Activated naive CD8-positive, alpha-beta T cell treated with anti-CD3 and anti-CD28 coated beads, Interleukin-2, amount 10 ng/mL, durations not matched to agents 7 days and 5 days (primary cell): Measurements from ENCODE around the gene SPTBN2. TPM values are rescaled to one million over a fixed set of nuclear protein-coding genes. Genes with fewer than 3 reads are reported as not detected.

Experiments
- ATAC-seq: fragments of 150-1000 bp; cut with Tn5 transposase; one replicate; pipeline ENCODE4 v1.10.0; 2021; ENCODE audit warnings: low read depth, moderate library complexity
- POLR2A ChIA-PET: fragments of 350-600 bp; sonication (Branson Sonifier 250); formaldehyde crosslinking; loops from one replicate; lab custom pipeline; 2021; ENCODE audit warnings: antibody characterized with exemption; lab: Charles Lee
- DNase-seq: peaks from one replicate; pipeline ENCODE4 v3.0.0; 2021
- H3K27ac Mint-ChIP-seq: one replicate; pipeline ENCODE4 v1.8.0; 2022; ENCODE audit warnings: mild to moderate bottlenecking, mixed read lengths
- H3K27me3 Mint-ChIP-seq: one replicate; pipeline ENCODE4 v1.8.0; 2022; ENCODE audit warnings: mild to moderate bottlenecking, moderate library complexity, mixed read lengths
- H3K36me3 Mint-ChIP-seq: one replicate; pipeline ENCODE4 v1.8.0; 2021; ENCODE audit warnings: mild to moderate bottlenecking, mixed read lengths
- H3K4me1 Mint-ChIP-seq: one replicate; pipeline ENCODE4 v1.8.0; 2021; ENCODE audit warnings: mixed read lengths
- H3K4me3 Mint-ChIP-seq: one replicate; pipeline ENCODE4 v1.8.0; 2022; ENCODE audit warnings: mild to moderate bottlenecking, moderate library complexity, mixed read lengths
- H3K9me3 Mint-ChIP-seq: one replicate; pipeline ENCODE4 v1.8.0; 2021; ENCODE audit warnings: mixed read lengths
- total RNA-seq, 2 experiments: library from RNA; stranded (reverse); gene quantifications; one replicate each; pipeline ENCODE4 v1.2.3, GENCODE V29; 2021

Gene SPTBN2
- total RNA-seq, 2 experiments from 2014 or later: 1.3 to 1.6 TPM

DNA sequence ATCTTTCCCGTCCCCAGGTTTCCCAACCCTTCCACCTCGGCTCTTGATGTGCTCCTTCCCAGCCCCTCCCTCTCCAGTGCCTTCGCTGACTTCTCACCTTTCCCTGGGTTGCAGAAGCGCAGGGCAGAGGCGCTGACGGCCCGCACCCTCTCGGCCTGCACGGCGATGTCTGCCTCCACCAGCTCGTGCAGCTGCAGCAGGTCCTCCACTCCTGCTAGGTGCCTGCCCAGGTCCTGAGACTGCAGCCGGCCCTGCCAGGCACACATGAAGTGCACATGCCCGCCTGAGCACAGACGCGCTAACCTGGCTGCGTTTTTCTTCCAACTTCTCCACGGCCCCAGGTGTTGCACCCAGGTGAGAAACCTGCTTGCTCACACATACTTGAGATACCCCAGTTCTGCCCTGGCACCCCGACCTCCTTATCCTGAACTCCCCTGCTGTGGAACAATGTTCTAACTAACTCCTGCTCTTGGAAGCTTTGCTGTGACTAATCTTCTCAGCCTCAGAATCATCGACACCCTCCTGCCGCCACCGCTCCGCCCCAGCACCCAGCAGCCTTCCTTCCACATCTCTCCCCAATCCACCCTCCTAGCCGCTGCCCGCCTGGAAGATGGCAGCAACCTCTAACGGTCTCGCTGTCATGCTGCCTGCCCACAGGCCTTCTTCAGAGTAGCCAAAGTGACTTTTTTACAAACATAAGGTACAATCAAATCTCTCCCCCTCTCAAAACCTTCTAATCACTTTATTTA lies 23.3 kb downstream of the SPTBN2 start:
- no peak for ATAC-seq
- POLR2A ChIA-PET: interaction anchor here (0.6 to 0.7 kb wide), 2 partner anchors 10 to 150 kb away, joined by 3 read pairs; no protein-coding TSS in a partner anchor
- H3K27me3 Mint-ChIP-seq: no peaks in the 10 kb centered on the region

DNA sequence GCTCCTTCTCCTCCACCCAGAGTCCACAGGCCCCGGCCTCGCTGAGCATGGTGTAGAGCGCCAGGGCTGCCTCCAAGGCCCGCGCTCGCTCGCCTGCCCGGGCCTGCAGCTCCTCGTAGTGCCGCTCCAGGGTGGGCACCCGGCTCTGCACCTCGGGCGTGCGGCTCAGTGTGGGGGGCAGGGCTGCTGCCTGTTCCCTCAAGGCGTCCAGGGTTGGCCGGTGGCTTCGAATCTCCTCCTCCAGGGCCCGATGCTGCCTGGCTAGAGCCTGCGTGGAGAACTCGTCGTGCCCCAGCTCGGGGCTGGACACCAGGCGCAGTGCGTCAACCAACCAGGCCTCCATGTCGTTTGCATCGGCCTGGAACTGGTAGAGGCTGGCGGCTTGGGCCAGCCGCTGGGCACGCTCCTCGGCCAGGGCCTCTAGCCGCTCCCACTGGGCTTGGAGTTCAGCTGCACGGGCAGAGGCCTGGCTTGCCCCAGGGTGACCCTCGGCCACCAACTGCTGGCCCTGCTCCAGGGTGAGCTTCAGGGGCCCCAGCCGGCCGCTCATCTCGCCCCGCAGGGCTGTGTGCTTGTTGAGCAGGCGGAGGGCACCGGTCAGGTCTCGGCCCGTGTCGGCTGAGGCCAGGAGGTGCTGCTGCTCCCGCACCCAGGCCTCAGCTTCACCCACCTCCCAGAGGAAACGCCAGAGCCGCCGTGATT lies 24.2 kb downstream of the SPTBN2 start:
- POLR2A ChIA-PET: no interaction called here
- Mint-ChIP-seq H3K27ac (no peak overlapping the region), H3K4me1 (peaks cover 11% of the 10 kb centered on the region), H3K4me3 (no peak overlapping the region), H3K36me3 (peaks cover 2% of the 10 kb centered on the region), H3K27me3 (no peaks in the 10 kb centered on the region), H3K9me3 (no peaks in the 10 kb centered on the region)
- no peak for ATAC-seq
- no peak for DNase-seq

More for the DNA sequence above, 23.3 kb downstream of the SPTBN2 start:
- DNase-seq: no peak
- Mint-ChIP-seq H3K27ac (no peak overlapping the region), H3K9me3 (no peaks in the 10 kb centered on the region), H3K4me1 (peaks cover 11% of the 10 kb centered on the region), H3K36me3 (peaks cover 2% of the 10 kb centered on the region), H3K4me3 (no peak overlapping the region)

DNA sequence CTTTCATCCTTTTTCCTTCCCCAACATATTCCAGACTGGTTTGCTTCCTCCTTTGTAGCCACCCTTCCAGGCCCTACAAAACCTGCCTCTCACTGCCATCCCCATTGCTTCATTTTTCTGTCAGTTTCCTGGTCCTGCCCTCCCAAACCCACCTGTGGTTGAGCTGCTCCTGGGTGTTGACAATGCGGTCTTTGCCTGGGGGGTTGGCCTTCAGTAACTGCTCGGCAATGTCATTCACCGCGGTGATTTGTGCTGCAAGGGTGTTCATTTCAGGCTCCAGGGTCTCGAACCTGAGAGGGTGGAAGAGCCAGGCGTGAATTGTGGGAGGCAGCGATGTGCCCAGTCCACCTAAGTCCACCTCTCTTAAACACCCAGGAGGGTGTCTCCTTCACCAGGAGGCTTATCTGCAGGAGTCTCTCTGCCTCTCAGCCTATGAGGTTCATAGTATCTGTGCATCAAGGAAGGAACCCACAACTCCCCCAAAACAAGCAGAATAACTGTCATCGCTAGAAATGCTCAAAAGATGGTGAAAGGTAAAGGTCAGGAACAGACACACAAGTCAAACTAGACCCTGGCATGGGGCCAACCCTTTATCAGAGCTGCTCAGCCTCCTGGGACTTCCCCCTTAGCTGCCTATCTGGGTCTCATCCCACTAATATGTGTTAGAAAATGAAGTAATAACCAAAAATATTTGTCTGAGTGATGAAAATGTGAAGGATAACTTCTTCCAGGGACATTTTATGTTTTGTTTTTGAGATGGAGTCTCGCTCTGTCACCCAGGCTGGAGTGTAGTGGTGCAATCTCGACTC lies 27.4 kb downstream of the SPTBN2 start:
- no peak for DNase-seq
- Mint-ChIP-seq H3K9me3 (no peaks in the 10 kb centered on the region), H3K27me3 (no peaks in the 10 kb centered on the region), H3K4me1 (peaks cover 14% of the 10 kb centered on the region), H3K27ac (peak overlapping the region; percentile 81), H3K36me3 (peaks cover 2% of the 10 kb centered on the region), H3K4me3 (peak overlapping the region; percentile 26)
- ATAC-seq: peak; percentile 42
- POLR2A ChIA-PET: no interaction called here

DNA sequence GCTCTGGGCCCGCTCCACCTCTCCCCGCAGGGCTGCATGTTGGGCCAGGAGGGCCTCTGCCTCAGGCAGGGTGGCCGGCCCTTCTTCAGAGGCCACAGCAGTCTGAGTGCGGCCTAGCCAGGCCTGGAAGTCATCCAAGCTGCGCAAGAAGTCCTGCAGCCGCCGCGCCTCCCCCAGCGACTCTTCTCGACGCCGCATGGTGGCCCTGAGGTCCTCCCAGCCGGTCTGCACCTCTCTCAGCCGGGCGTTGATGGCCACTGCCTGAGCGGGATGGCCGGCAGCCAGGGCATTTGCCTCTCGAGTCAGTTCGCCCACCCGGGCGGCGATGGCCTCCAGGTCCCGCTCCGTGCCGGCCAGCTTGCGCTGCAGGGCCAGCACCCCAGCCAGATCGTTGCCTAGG lies 28.3 kb downstream of the SPTBN2 start:
- Mint-ChIP-seq H3K27ac (no peak overlapping the region), H3K27me3 (no peaks in the 10 kb centered on the region)

DNA sequence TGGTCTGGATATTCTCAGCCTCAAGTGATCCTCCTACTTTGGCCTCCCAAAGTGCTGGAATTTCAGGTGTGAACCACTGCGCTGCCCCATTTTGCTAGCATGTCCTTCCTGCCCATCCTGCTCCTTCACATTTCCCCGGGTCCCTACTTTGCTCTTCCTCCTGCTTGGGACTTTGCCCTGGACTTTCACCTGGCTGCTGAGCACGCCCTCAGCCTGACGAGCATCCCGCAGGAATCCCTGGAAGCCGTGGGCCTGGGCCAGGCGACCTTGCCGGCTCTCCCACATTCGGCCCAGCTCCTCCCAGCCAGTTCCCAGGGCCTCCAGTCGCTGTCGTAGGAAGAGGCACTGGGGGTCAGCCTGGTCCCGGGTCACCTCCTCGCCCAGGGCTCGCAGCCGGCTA lies 28.7 kb downstream of the SPTBN2 start:
- Mint-ChIP-seq H3K36me3 (peaks cover 2% of the 10 kb centered on the region), H3K9me3 (no peaks in the 10 kb centered on the region), H3K27me3 (no peaks in the 10 kb centered on the region), H3K4me3 (no peak overlapping the region), H3K27ac (no peak overlapping the region), H3K4me1 (peaks cover 14% of the 10 kb centered on the region)
- POLR2A ChIA-PET: no interaction called here
- DNase-seq: no peak
- no peak for ATAC-seq

More for the DNA sequence above, 28.3 kb downstream of the SPTBN2 start:
- peaks cover 14% of the 10 kb centered on the region for H3K4me1 Mint-ChIP-seq
- POLR2A ChIA-PET: no interaction called here
- no peaks in the 10 kb centered on the region for H3K9me3 Mint-ChIP-seq
- no peak overlapping the region for H3K4me3 Mint-ChIP-seq
- H3K36me3 Mint-ChIP-seq: peaks cover 2% of the 10 kb centered on the region
- ATAC-seq (no peak), DNase-seq (no peak)

DNA sequence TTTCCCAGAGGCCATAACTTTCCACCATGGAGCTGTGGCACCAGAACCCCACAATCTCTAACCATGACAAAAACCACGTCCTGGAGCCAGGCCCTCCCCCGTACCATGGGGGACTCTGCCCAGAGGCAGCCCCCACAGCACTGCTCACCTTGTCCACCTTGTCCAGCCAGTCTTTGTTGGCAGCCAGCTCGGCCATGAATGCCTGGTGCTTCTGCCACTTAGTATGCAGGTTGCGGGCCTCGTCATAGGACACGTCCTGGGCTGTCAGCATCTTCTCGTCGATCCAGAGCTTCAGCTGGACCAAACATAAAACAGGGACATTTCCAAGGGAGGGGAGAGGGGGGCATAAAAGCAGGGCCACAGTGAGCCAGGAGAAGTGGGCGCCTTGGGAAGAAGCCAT lies 30.5 kb downstream of the SPTBN2 start:
- DNase-seq (no peak), ATAC-seq (no peak)
- POLR2A ChIA-PET: no interaction called here
- H3K9me3 Mint-ChIP-seq: no peaks in the 10 kb centered on the region
- peaks cover 2% of the 10 kb centered on the region for H3K36me3 Mint-ChIP-seq
- no peak overlapping the region for H3K27ac Mint-ChIP-seq
- peaks cover 12% of the 10 kb centered on the region for H3K4me1 Mint-ChIP-seq
- no peak overlapping the region for H3K4me3 Mint-ChIP-seq
- no peaks in the 10 kb centered on the region for H3K27me3 Mint-ChIP-seq

DNA sequence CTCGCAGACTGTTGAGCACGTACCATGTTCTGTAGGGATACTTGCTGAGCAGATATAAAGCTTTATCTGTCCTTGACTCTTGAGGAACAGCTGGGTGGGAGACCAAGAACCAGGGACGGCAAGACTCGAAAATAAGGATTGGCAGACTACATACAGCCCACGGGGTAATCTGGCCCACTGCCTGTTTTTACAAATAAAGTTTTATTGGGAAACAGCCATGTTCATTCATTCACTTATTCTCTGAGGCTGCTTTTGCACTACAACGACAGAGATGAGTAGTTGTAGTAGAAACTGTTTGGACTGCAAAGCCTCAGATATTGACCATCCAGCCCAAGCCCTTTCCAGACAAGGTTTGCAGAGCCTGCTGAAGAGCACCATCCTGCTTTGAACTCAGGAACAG lies 31.0 kb downstream of the SPTBN2 start:
- Mint-ChIP-seq H3K4me3 (no peak overlapping the region), H3K9me3 (no peaks in the 10 kb centered on the region), H3K36me3 (peaks cover 2% of the 10 kb centered on the region), H3K4me1 (peaks cover 12% of the 10 kb centered on the region), H3K27me3 (no peaks in the 10 kb centered on the region), H3K27ac (no peak overlapping the region)
- ATAC-seq (no peak), DNase-seq (no peak)
- POLR2A ChIA-PET: no interaction called here

DNA sequence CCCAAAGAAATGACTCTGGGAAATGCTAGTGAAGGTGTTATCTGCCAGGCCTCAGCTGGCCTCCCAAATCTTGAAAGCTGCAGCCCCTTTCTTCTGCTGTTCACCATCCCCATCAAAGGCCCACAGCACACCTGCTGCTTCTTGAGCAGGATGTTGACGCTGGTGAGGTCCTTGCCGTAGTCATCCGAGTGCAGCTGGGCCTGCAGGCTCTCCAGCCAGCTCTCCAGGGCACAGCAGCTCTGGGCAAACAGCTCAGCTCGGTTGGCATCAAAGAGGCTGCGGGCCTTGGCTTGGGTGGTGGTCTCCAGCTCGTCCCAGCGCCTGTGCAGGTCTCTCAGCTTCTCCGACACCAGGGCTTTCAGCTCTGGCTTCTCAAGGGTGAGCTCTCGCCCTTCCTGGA lies 32.9 kb downstream of the SPTBN2 start:
- Mint-ChIP-seq H3K4me1 (peaks cover 3% of the 10 kb centered on the region), H3K27me3 (no peaks in the 10 kb centered on the region), H3K9me3 (no peaks in the 10 kb centered on the region), H3K36me3 (no peaks in the 10 kb centered on the region), H3K4me3 (no peak overlapping the region), H3K27ac (no peak overlapping the region)
- POLR2A ChIA-PET: interaction anchor here (1.6 kb wide), 1 partner anchor 147 kb away, joined by 4 read pairs; the partner anchor contains the start of gene RCE1
- DNase-seq (no peak), ATAC-seq (no peak)

DNA sequence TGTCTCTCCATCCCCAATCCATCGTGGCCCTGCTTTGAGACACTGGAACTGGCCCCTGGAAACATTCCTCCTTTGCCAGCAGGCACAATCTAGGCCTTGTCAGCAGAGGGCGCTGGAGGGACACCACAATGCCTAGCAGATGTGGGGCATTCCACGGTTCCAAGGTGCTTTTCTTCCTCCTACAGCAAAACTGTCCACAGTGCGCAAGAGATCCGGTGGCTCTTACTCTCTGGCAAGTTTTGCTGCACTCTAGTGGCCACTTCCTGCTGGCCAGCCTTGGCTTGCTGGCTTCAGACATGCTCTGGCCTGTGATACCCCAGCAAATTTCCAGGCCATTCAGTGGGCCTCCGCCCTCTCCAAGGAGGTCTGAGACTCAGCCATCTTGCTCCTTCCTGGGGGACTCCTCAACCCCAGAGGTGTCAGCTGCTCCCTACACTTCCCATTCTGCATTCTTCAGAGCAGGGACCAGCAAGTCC lies 34.2 kb downstream of the SPTBN2 start:
- no peaks in the 10 kb centered on the region for H3K27me3 Mint-ChIP-seq
- no peak overlapping the region for H3K27ac Mint-ChIP-seq
- H3K9me3 Mint-ChIP-seq: no peaks in the 10 kb centered on the region
- no peak overlapping the region for H3K4me3 Mint-ChIP-seq
- peaks cover 2% of the 10 kb centered on the region for H3K4me1 Mint-ChIP-seq
- H3K36me3 Mint-ChIP-seq: no peaks in the 10 kb centered on the region
- POLR2A ChIA-PET: interaction anchor here (1.6 kb wide), 1 partner anchor 148 kb away, joined by 4 read pairs; the partner anchor contains the start of gene RCE1
- DNase-seq (peak; percentile 79), ATAC-seq (peak; percentile 80)

DNA sequence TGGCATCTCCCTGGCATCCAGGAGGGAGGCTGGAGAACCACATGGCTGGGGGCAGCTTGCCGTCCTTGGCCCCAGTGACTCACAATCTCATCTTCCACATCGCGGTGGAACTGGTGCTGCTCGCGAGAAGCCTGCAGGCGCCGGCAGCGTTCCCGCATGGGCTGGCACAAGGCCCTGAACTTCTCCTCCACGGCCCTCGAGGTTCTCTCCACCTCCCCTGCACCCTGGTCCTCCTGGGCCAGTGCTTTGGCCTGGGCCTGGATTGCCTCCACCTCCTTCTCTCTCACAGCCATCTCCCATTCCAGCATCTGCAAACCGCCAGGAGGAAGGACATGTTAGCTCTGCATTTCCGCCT lies 35.0 kb downstream of the SPTBN2 start:
- H3K9me3 Mint-ChIP-seq: no peaks in the 10 kb centered on the region
- POLR2A ChIA-PET: interaction anchor here (0.6 kb wide), 1 partner anchor 139 kb away, joined by 4 read pairs; no protein-coding TSS in a partner anchor

DNA sequence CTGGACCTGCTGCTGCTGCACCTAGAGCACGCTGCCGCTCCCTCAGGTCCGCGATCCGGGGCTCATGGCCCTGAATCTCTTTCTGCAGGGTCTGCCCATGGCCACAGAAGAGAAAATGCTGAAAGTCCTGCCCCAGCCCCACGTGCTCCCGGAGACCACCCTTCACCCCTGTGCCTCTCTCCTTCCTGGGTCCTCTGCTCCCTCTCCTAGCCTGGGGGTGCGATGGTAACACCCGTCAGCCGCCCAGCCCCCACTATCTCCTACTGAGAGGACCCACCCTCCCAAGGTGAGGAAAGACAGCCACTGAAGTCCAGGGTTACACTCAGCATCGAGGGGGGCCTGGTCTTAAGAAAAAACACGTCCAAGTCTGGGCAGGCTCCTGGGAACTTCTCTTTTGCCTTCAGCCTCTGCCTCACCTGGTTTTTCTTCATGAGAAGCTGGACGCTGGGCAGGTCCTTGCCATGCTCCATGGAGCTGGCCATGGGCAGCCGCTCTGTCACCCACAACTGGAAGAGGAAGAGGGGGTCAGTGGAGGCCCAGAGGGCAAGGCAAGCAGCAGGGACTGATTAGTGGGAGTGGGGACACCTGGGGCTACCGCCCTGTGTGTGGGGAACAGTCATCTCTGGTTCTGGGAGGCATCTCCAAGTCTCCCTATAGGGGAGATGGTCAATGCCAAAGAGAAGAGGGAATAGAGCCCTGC lies 35.5 kb downstream of the SPTBN2 start:
- Mint-ChIP-seq H3K27me3 (no peaks in the 10 kb centered on the region), H3K9me3 (no peaks in the 10 kb centered on the region), H3K4me3 (no peak overlapping the region), H3K4me1 (peaks cover 2% of the 10 kb centered on the region), H3K27ac (no peak overlapping the region), H3K36me3 (no peaks in the 10 kb centered on the region)
- POLR2A ChIA-PET: interaction anchor here (0.6 kb wide), 1 partner anchor 139 kb away, joined by 4 read pairs; no protein-coding TSS in a partner anchor
- ATAC-seq: no peak
- no peak for DNase-seq

More for the DNA sequence above, 35.0 kb downstream of the SPTBN2 start:
- no peak overlapping the region for H3K27ac Mint-ChIP-seq
- no peaks in the 10 kb centered on the region for H3K27me3 Mint-ChIP-seq
- ATAC-seq (no peak), DNase-seq (no peak)
- H3K4me1 Mint-ChIP-seq: peaks cover 2% of the 10 kb centered on the region
- H3K4me3 Mint-ChIP-seq: no peak overlapping the region
- no peaks in the 10 kb centered on the region for H3K36me3 Mint-ChIP-seq

DNA sequence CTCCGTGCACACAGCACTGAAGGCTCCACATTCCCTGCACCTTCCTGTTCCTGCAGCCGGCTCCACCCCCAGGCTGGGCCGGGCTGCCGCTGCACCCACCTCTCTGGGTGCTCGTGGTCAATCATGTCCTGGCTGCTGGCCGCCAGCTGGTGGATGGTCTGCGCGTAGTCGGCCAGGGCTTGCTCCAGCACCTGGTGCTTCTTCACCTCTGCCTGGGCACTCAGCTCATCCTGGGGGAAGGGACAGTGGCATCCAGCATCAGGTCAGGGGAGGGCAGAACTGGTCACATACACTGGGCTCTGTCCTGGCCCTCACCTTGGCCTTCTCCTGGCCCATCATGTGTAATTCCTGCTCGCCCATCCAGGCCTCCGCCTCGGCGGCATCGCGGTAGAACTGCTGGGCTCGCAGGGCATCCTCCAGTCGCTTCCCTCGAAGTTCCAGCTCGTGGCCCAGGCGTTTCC lies 36.1 kb downstream of the SPTBN2 start:
- Mint-ChIP-seq H3K9me3 (no peaks in the 10 kb centered on the region), H3K36me3 (no peaks in the 10 kb centered on the region), H3K4me1 (no peaks in the 10 kb centered on the region), H3K27ac (no peak overlapping the region), H3K27me3 (no peaks in the 10 kb centered on the region), H3K4me3 (no peak overlapping the region)
- DNase-seq (no peak), ATAC-seq (no peak)
- POLR2A ChIA-PET: no interaction called here
